ENCODE measurements around the gene TMEM126B. TPM values are rescaled to one million over a fixed set of nuclear protein-coding genes. Genes with fewer than 3 reads are reported as not detected.

Gene TMEM126B
- total RNA-seq, 1 donor from 2014 or later, result 63.8 TPM

- H3K36me3 Mint-ChIP-seq (ENCODE audit: low read depth), result peaks cover 8% of the 10 kb centered on the region
Observed at GRCh38 chr11:85672105-85672902, 43.9 kb downstream of the TMEM126B start.

GRCh38 chr11:85673393-85673792 is 45.0 kb downstream of the TMEM126B start:
- H3K36me3 Mint-ChIP-seq (ENCODE audit: low read depth), result peaks cover 8% of the 10 kb centered on the region
- DNase-seq (ENCODE audit: low spot score), result no peak
- intact Hi-C loops (cut with micrococcal nuclease), result no loop called here
- no peak overlapping the region for H3K27ac Mint-ChIP-seq
- no peak overlapping the region for H3K4me3 Mint-ChIP-seq (ENCODE audit: low read depth)
- peaks cover 9% of the 10 kb centered on the region for H3K4me1 Mint-ChIP-seq (ENCODE audit: low read depth)
- H3K9me3 Mint-ChIP-seq, result peaks cover 16% of the 10 kb centered on the region
- peaks cover 2% of the 10 kb centered on the region for H3K27me3 Mint-ChIP-seq (ENCODE audit: low read depth)

More at GRCh38 chr11:85672105-85672902, 43.9 kb downstream of the TMEM126B start:
- Mint-ChIP-seq H3K27ac (no peak overlapping the region), H3K4me1 (ENCODE audit: low read depth) (peaks cover 9% of the 10 kb centered on the region), H3K9me3 (peaks cover 16% of the 10 kb centered on the region), H3K27me3 (ENCODE audit: low read depth) (no peaks in the 10 kb centered on the region), H3K4me3 (ENCODE audit: low read depth) (no peak overlapping the region)
- intact Hi-C loops (cut with micrococcal nuclease), result no loop called here
- no peak for DNase-seq (ENCODE audit: low spot score)

- H3K4me1 Mint-ChIP-seq (ENCODE audit: low read depth), result peaks cover 17% of the 10 kb centered on the region
- H3K36me3 Mint-ChIP-seq (ENCODE audit: low read depth), result peaks cover 7% of the 10 kb centered on the region
- intact Hi-C loops (cut with micrococcal nuclease), result no loop called here
- no peak for DNase-seq (ENCODE audit: low spot score)
- no peak overlapping the region for H3K27ac Mint-ChIP-seq
- peaks cover 5% of the 10 kb centered on the region for H3K9me3 Mint-ChIP-seq
- no peak overlapping the region for H3K4me3 Mint-ChIP-seq (ENCODE audit: low read depth)
- peaks cover 13% of the 10 kb centered on the region for H3K27me3 Mint-ChIP-seq (ENCODE audit: low read depth)
Observed at GRCh38 chr11:85679576-85679975, 51.2 kb downstream of the TMEM126B start.

DNA sequence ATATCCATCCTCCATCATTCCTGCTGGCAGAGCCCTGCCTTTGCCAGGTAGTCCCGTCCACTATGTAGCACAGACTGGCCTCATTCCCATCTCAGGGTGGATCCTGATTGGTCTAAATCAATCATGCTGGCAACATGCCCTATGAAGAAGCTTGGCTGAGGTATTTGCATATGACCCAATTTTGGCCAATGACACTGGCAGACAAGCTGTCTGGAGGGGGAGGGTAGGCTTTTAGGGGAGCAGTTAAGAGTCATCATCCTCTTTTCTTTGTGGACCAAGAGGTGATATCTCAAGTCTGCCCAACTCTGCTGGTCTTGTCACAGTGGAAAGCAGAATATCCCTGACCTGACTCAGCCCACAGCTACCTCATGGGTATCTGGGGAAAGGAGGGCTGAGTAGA is 52.5 kb downstream of the TMEM126B start:
- no peaks in the 10 kb centered on the region for H3K9me3 Mint-ChIP-seq
- intact Hi-C loops (cut with micrococcal nuclease), result loop anchor here (5.0 kb wide), 1 partner anchor 54 kb away; the partner anchor contains the start of genes DLG2 and TMEM126B
- no peak overlapping the region for H3K27ac Mint-ChIP-seq
- H3K4me1 Mint-ChIP-seq (ENCODE audit: low read depth), result peaks cover 17% of the 10 kb centered on the region
- no peak for DNase-seq (ENCODE audit: low spot score)
- H3K4me3 Mint-ChIP-seq (ENCODE audit: low read depth), result no peak overlapping the region
- H3K36me3 Mint-ChIP-seq (ENCODE audit: low read depth), result peaks cover 4% of the 10 kb centered on the region
- H3K27me3 Mint-ChIP-seq (ENCODE audit: low read depth), result peaks cover 13% of the 10 kb centered on the region

DNA sequence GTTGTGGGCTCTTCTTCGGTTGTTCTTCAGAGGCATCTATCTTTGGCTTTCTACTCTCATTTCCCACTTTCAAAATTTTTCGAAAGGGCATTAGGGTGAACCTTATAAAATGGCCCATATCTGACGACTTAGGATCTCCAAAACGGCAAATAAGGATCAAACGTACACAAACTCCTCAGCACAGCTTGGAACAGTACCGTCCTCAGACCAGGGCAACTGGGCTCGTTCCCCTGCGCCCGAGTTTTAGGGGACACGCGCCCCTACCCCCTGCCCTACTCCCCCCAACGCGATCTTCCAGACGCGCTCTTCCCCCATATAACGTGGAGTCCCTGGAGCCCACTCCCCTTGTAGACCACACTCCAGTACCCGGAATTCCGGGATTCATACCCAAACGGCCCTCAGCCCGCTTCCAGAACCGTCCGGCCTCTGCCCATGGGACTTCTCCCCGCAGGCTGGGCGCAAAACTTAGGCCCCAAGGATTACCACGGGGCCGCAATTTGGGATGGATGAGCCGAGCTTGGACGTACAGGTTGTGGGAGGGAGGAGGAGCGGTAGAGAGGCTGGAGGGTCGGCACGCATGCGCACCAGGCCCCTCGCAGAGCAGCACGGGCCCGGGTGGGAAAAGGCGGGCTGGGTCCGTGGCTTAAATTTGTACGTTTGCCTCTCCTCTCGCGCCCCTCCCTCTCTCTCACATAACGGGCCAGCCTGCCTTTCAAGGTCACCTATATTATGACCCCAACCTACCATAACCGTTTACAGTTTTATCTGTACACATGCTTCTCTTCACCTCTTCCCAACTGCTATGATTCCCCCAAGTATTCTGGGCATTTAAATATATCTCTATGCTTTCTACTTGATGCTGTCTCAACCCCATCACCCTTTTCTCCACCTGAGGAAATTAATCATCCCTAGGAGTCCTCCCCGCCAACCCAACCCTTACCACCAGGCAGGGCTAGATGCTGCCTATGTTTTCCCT is 54.2 kb downstream of the TMEM126B start:
- Mint-ChIP-seq H3K4me3 (ENCODE audit: low read depth) (peak overlapping the region; percentile 81), H3K36me3 (ENCODE audit: low read depth) (peaks cover 4% of the 10 kb centered on the region), H3K27ac (peak overlapping the region; percentile 79), H3K9me3 (no peaks in the 10 kb centered on the region), H3K4me1 (ENCODE audit: low read depth) (peaks cover 17% of the 10 kb centered on the region), H3K27me3 (ENCODE audit: low read depth) (peaks cover 13% of the 10 kb centered on the region)
- DNase-seq (ENCODE audit: low spot score), result peak; percentile 40
- intact Hi-C loops (cut with micrococcal nuclease), result loop anchor here (5.0 kb wide), 1 partner anchor 55 kb away; the partner anchor contains the start of genes DLG2 and TMEM126B

- no peaks in the 10 kb centered on the region for H3K9me3 Mint-ChIP-seq
- H3K27me3 Mint-ChIP-seq (ENCODE audit: low read depth), result peaks cover 6% of the 10 kb centered on the region
- DNase-seq (ENCODE audit: low spot score), result no peak
- no peak overlapping the region for H3K4me3 Mint-ChIP-seq (ENCODE audit: low read depth)
- H3K36me3 Mint-ChIP-seq (ENCODE audit: low read depth), result peaks cover 7% of the 10 kb centered on the region
- peaks cover 18% of the 10 kb centered on the region for H3K4me1 Mint-ChIP-seq (ENCODE audit: low read depth)
- no peak overlapping the region for H3K27ac Mint-ChIP-seq
- intact Hi-C loops (cut with micrococcal nuclease), result no loop called here
Observed at GRCh38 chr11:85685125-85685819, 56.9 kb downstream of the TMEM126B start.

DNA sequence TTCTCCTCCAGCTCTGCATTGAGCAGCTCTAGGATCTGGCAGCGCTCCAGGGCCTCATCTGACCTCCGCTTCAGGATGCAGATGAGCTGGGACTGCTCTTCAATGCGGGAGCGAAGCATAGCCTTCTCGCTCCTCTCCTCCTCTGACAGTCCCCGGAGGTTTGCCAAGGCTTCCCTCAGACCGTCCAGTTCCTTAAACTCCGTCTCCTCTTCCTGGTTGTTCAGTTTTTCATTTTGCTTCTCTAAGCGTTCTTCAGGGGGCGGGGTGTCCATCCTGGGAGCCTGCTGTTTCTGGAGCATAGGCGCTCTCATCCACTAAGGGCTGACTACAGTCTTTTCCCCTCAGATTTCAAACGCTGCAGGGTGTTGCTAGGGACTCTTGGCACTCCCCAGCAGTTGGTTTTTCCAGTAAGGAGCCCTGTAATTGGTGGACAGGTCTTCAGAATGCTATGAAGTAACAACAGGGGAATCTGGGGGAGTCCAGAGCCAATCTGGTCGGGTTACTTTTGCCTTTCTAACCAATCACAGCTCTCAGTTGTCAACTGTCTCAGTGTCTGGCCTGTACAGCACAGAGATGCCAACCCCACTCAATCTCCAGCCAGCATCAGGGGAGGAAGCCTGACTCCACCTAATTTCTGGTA is 57.5 kb downstream of the TMEM126B start, which contains the start of gene CCDC89:
Gene CCDC89, minus strand, starts transcription at position 376 of the 640 bp plus-strand sequence. Its CDS starts 65 bp downstream, at position 311.
- DNase-seq (ENCODE audit: low spot score), result no peak
- H3K4me3 Mint-ChIP-seq (ENCODE audit: low read depth), result no peak within 1 kb of the TSS
- peaks cover 24% of the 10 kb centered on the region for H3K4me1 Mint-ChIP-seq (ENCODE audit: low read depth)
- intact Hi-C loops (cut with micrococcal nuclease), result no loop called here
- no peaks in the 10 kb centered on the region for H3K9me3 Mint-ChIP-seq
- no peak within 1 kb of the TSS for H3K27ac Mint-ChIP-seq
- H3K27me3 Mint-ChIP-seq (ENCODE audit: low read depth), result peaks cover 7% of the 10 kb centered on the region
- peaks cover 11% of the 10 kb centered on the region for H3K36me3 Mint-ChIP-seq (ENCODE audit: low read depth)

Other genes with a start within 250 kb of the TMEM126B start
- gene DLG2, start 1.2 kb upstream of the TMEM126B start, total RNA-seq, result 1.8 and 2.1 TPM in 2 replicates
- gene TMEM126A, start 19.4 kb downstream of the TMEM126B start, total RNA-seq, result 48.9 and 49.3 TPM in 2 replicates
- 47.8 and 49.7 TPM in 2 replicates for gene CREBZF, start 36.5 kb downstream of the TMEM126B start, total RNA-seq
- not detected in 2 replicates for gene CCDC89, start 57.6 kb downstream of the TMEM126B start, total RNA-seq
- 16.0 and 17.3 TPM in 2 replicates for gene SYTL2, start 182.5 kb downstream of the TMEM126B start, total RNA-seq
- not detected in 2 replicates for gene CCDC83, start 226.8 kb downstream of the TMEM126B start, total RNA-seq

Data from activated T-helper 2 cell treated with anti-CD3 and anti-CD28 coated beads, Interferon-gamma antibody, Interleukin-2, Interleukin-4, amounts not matched to agents 10 μg/mL and 5 μg/mL and 100 μg/mL, durations not matched to agents 14 hours and 24 hours and 36 hours (primary cell).